Karpas-422 (cell line): ENCODE measurements around the gene TSPAN5. TPM values are rescaled to one million over a fixed set of nuclear protein-coding genes. Genes with fewer than 3 reads are reported as not detected.
"Not testable (repeated sequence)": the region's sequence is repeated elsewhere in the genome, so short reads cannot be mapped to it uniquely, and the experiment has no call there.

Source experiments
- DNase-seq: peaks from one replicate; pipeline ENCODE4 v3.0.0-alpha.2; 2015
- H2AFZ ChIP-seq: fragments of 200-600 bp; sonication (generic); 2 replicates; pipeline ENCODE4 v1.6.1; 2014; ENCODE audit warnings: antibody characterized with exemption, low read length, mixed read lengths
- H3K27ac ChIP-seq: fragments of 200-600 bp; sonication (generic); 2 replicates; pipeline ENCODE4 v1.5.1; 2014; ENCODE audit warnings: mild to moderate bottlenecking, low read length, moderate library complexity
- H3K27me3 ChIP-seq: fragments of 200-600 bp; sonication (generic); 2 replicates; pipeline ENCODE4 v1.6.1; 2014; ENCODE audit warnings: low read length, mixed read lengths
- H3K36me3 ChIP-seq: fragments of 200-600 bp; sonication (generic); 2 replicates; pipeline ENCODE4 v1.6.1; 2014; ENCODE audit warnings: low read length, mixed read lengths; ENCODE audit not compliant: insufficient read depth
- H3K4me1 ChIP-seq: fragments of 200-600 bp; sonication (generic); 2 replicates; pipeline ENCODE4 v1.6.1; 2014; ENCODE audit warnings: mild to moderate bottlenecking, low read length, mixed read lengths
- H3K4me2 ChIP-seq: fragments of 200-600 bp; sonication (generic); 2 replicates; pipeline ENCODE4 v1.6.1; 2014; ENCODE audit warnings: low read length, low read depth, mild to moderate bottlenecking; ENCODE audit not compliant: poor library complexity, severe bottlenecking
- H3K4me3 ChIP-seq: fragments of 200-600 bp; sonication (generic); 2 replicates; pipeline ENCODE4 v1.5.1; 2014; ENCODE audit warnings: mild to moderate bottlenecking, antibody characterized with exemption, low read length, mixed read lengths
- H3K79me2 ChIP-seq: fragments of 200-600 bp; sonication (generic); 2 replicates; pipeline ENCODE4 v1.6.1; 2014; ENCODE audit warnings: mild to moderate bottlenecking, low read length, mixed read lengths
- H3K9ac ChIP-seq: fragments of 200-600 bp; sonication (generic); 2 replicates; pipeline ENCODE4 v1.6.0; 2014; ENCODE audit warnings: low read length
- H3K9me2 ChIP-seq: fragments of 200-600 bp; sonication (generic), shearing (Covaris generic); replicated peaks from 2 replicates; pipeline ENCODE4 v1.6.0; 2014; ENCODE audit warnings: mild to moderate bottlenecking, low read length, moderate library complexity; ENCODE audit not compliant: insufficient read depth
- H3K9me3 ChIP-seq: fragments of 300-700, 200-600 bp; sonication (generic); 2 replicates; pipeline ENCODE4 v1.6.1; 2014; ENCODE audit warnings: low read length, mixed read lengths
- H4K20me1 ChIP-seq: fragments of 200-600 bp; sonication (generic); 2 replicates; pipeline ENCODE4 v1.6.1; 2014; ENCODE audit warnings: mild to moderate bottlenecking, antibody characterized with exemption, low read length, low read depth; ENCODE audit not compliant: insufficient read depth
- total RNA-seq: library from RNA; depleted of rRNA; stranded (reverse); fragments of >200 nt; shearing (Covaris generic); gene quantifications from 2 replicates; pipeline ENCODE4 v1.2.3, GENCODE V29; 2014; ENCODE audit warnings: low replicate concordance

The TSPAN5 gene
- total RNA-seq, 1 experiment from 2014 or later = 0.15 TPM

- no peak for DNase-seq
- Histone ChIP-seq H3K9me3 (no peaks in the 10 kb centered on the region), H3K27ac (no peak overlapping the region), H3K4me3 (no peak overlapping the region), H3K4me2 (no peak overlapping the region), H3K36me3 (no peaks in the 10 kb centered on the region), H2AFZ (no peak overlapping the region), H3K9ac (no peak overlapping the region), H3K27me3 (no peaks in the 10 kb centered on the region), H4K20me1 (no peaks in the 10 kb centered on the region), H3K4me1 (peaks cover 19% of the 10 kb centered on the region), H3K9me2 (no peaks in the 10 kb centered on the region), H3K79me2 (no peaks in the 10 kb centered on the region)
Observed at GRCh38 chr4:98536631-98537030, 121.8 kb downstream of the TSPAN5 start.

GRCh38 chr4:98534146-98534545, 124.3 kb downstream of the TSPAN5 start:
- H3K27ac ChIP-seq, H3K9me3 ChIP-seq, H3K79me2 ChIP-seq, H4K20me1 ChIP-seq, H3K9ac ChIP-seq, H3K4me3 ChIP-seq, H3K4me2 ChIP-seq, H3K36me3 ChIP-seq, H2AFZ ChIP-seq, H3K9me2 ChIP-seq, DNase-seq, H3K27me3 ChIP-seq: not testable (repeated sequence)
- peaks cover 14% of the 10 kb centered on the region for H3K4me1 ChIP-seq

GRCh38 chr4:98530572-98530971, 127.8 kb downstream of the TSPAN5 start:
- H3K9me3 ChIP-seq = no peaks in the 10 kb centered on the region

GRCh38 chr4:98529970-98530569, 128.3 kb downstream of the TSPAN5 start:
- H3K4me3 ChIP-seq = no peak overlapping the region
- no peaks in the 10 kb centered on the region for H4K20me1 ChIP-seq
- peaks cover 25% of the 10 kb centered on the region for H3K4me1 ChIP-seq
- no peak for DNase-seq
- H3K9me2 ChIP-seq = no peaks in the 10 kb centered on the region
- H3K36me3 ChIP-seq = no peaks in the 10 kb centered on the region
- no peak overlapping the region for H3K4me2 ChIP-seq
- H3K9me3 ChIP-seq = no peaks in the 10 kb centered on the region
- peak overlapping the region; percentile 20; the same call in 1 of the 2 replicates for H2AFZ ChIP-seq
- no peaks in the 10 kb centered on the region for H3K27me3 ChIP-seq
- H3K79me2 ChIP-seq = no peaks in the 10 kb centered on the region
- H3K27ac ChIP-seq = no peak overlapping the region
- no peak overlapping the region for H3K9ac ChIP-seq

More at GRCh38 chr4:98530572-98530971, 127.8 kb downstream of the TSPAN5 start:
- no peak overlapping the region for H2AFZ ChIP-seq
- H3K4me2 ChIP-seq = no peak overlapping the region
- no peaks in the 10 kb centered on the region for H3K9me2 ChIP-seq
- H3K27ac ChIP-seq = no peak overlapping the region
- H3K36me3 ChIP-seq = no peaks in the 10 kb centered on the region
- no peaks in the 10 kb centered on the region for H3K27me3 ChIP-seq
- no peaks in the 10 kb centered on the region for H3K79me2 ChIP-seq
- H4K20me1 ChIP-seq = no peaks in the 10 kb centered on the region
- no peak for DNase-seq
- H3K9ac ChIP-seq = no peak overlapping the region
- peaks cover 25% of the 10 kb centered on the region for H3K4me1 ChIP-seq
- no peak overlapping the region for H3K4me3 ChIP-seq

GRCh38 chr4:98528882-98529281, 129.5 kb downstream of the TSPAN5 start:
- Histone ChIP-seq H3K27ac (no peak overlapping the region), H3K9me2 (no peaks in the 10 kb centered on the region), H3K27me3 (no peaks in the 10 kb centered on the region), H3K79me2 (no peaks in the 10 kb centered on the region), H3K9me3 (no peaks in the 10 kb centered on the region), H3K36me3 (no peaks in the 10 kb centered on the region), H3K4me3 (no peak overlapping the region), H3K4me1 (peaks cover 37% of the 10 kb centered on the region), H2AFZ (no peak overlapping the region), H4K20me1 (no peaks in the 10 kb centered on the region), H3K9ac (no peak overlapping the region), H3K4me2 (peak overlapping the region; percentile 31)
- no peak for DNase-seq

- Histone ChIP-seq H3K9me2 (no peaks in the 10 kb centered on the region), H4K20me1 (no peaks in the 10 kb centered on the region), H3K4me1 (peaks cover 47% of the 10 kb centered on the region), H3K4me3 (no peak overlapping the region), H2AFZ (peak overlapping the region; percentile 17; the same call in 1 of the 2 replicates), H3K9me3 (no peaks in the 10 kb centered on the region), H3K36me3 (no peaks in the 10 kb centered on the region), H3K27ac (no peak overlapping the region), H3K4me2 (peak overlapping the region; percentile 31), H3K27me3 (no peaks in the 10 kb centered on the region), H3K79me2 (no peaks in the 10 kb centered on the region), H3K9ac (no peak overlapping the region)
- no peak for DNase-seq
Observed at GRCh38 chr4:98527534-98528269, 130.7 kb downstream of the TSPAN5 start.

GRCh38 chr4:98524230-98524629, 134.2 kb downstream of the TSPAN5 start:
- no peaks in the 10 kb centered on the region for H3K27me3 ChIP-seq
- no peak overlapping the region for H3K9ac ChIP-seq
- H3K79me2 ChIP-seq = no peaks in the 10 kb centered on the region
- H3K9me3 ChIP-seq = no peaks in the 10 kb centered on the region
- H3K9me2 ChIP-seq = no peaks in the 10 kb centered on the region
- no peak for DNase-seq
- H3K36me3 ChIP-seq = no peaks in the 10 kb centered on the region
- H3K27ac ChIP-seq = no peak overlapping the region
- peaks cover 79% of the 10 kb centered on the region for H3K4me1 ChIP-seq
- peak overlapping the region; percentile 59; the same call in 1 of the 2 replicates for H2AFZ ChIP-seq
- no peak overlapping the region for H3K4me2 ChIP-seq
- H4K20me1 ChIP-seq = no peaks in the 10 kb centered on the region
- no peak overlapping the region for H3K4me3 ChIP-seq

- H3K36me3 ChIP-seq = no peaks in the 10 kb centered on the region
- no peaks in the 10 kb centered on the region for H3K9me3 ChIP-seq
- peaks cover 79% of the 10 kb centered on the region for H3K4me1 ChIP-seq
- no peaks in the 10 kb centered on the region for H3K79me2 ChIP-seq
- H3K4me2 ChIP-seq = peak overlapping the region; percentile 43
- H3K9me2 ChIP-seq = no peaks in the 10 kb centered on the region
- no peaks in the 10 kb centered on the region for H4K20me1 ChIP-seq
- DNase-seq = no peak
- H3K27me3 ChIP-seq = no peaks in the 10 kb centered on the region
- H3K4me3 ChIP-seq = 0 out of 2 replicates have a peak overlapping the region, but pooled peaks have one; percentile 4
- H3K9ac ChIP-seq = no peak overlapping the region
- H3K27ac ChIP-seq = no peak overlapping the region
- H2AFZ ChIP-seq = peak overlapping the region; percentile 44
Observed at GRCh38 chr4:98522636-98523395, 135.6 kb downstream of the TSPAN5 start.
